ENCODE measurements around the gene FYN. TPM values are rescaled to one million over a fixed set of nuclear protein-coding genes. Genes with fewer than 3 reads are reported as not detected.
A peak's percentile ranks its signal among the peaks of the same experiment; 100 is the strongest.

Gene FYN
- total and polyA plus RNA-seq, 2 of the 4 experiments (the other 2 are of a cell fraction) = 30.8 to 36.4 TPM

- H4K20me1 ChIP-seq (ENCODE audit: insufficient read depth, low read length) = peaks cover 7% of the 10 kb centered on the region; the same call in 1 of the 2 replicates
- intact Hi-C loops (cut with micrococcal nuclease) (no loop called here), dilution Hi-C loops (cut with HindIII; ENCODE audit: low sequenced_read_pairs, unreplicated experiment) (no loop called here), in situ Hi-C loops (cut with MboI; ENCODE audit: low sequenced_read_pairs) (no loop called here)
- peak overlapping the region; percentile 87; the same call in 1 of the 3 replicates for H2BK15ac ChIP-seq (ENCODE audit: low read depth, low read length)
- H3K56ac ChIP-seq (ENCODE audit: extremely low read depth, insufficient read depth, low read length) = no peak overlapping the region
- ChIA-PET POLR2A (ENCODE audit: unreplicated experiment) (no interaction called here), CTCF (no interaction called here)
- H2AK5ac ChIP-seq (ENCODE audit: low read depth, low read length) = peak overlapping the region; percentile 84; the same call in 1 of the 2 replicates
- peaks cover 10% of the 10 kb centered on the region for H3K9me1 ChIP-seq (ENCODE audit: insufficient read depth, low read length)
- no peak overlapping the region for H4K5ac ChIP-seq (ENCODE audit: low read depth, low read length)
- 0 out of 2 replicates have a peak overlapping the region, but pooled peaks have one; percentile 32 for H3K18ac ChIP-seq (ENCODE audit: low read depth, low read length)
- peak; percentile 76 for DNase-seq
- ATAC-seq (ENCODE audit: low read depth) = peak; percentile 22; the same call in 1 of the 2 replicates
- H3K36me3 ChIP-seq (ENCODE audit: control insufficient read depth, insufficient read depth, low read length) = peaks cover 8% of the 10 kb centered on the region; the same call in 1 of the 2 replicates
- no peak overlapping the region for H2BK20ac ChIP-seq (ENCODE audit: low read depth, low read length)
- no peak overlapping the region for H3K9ac ChIP-seq (ENCODE audit: low read depth, low read length)
- H2BK5ac ChIP-seq (ENCODE audit: low read depth, low read length, poor library complexity, severe bottlenecking) = peak overlapping the region; percentile 31
- no TSS peak for BruUV-seq (replicated peaks)
- H2AFZ ChIP-seq (replicated peaks; ENCODE audit: low read length, poor library complexity) = peak overlapping the region; percentile 50
- no peak overlapping the region for H3K4me3 ChIP-seq (ENCODE audit: insufficient read depth, low read depth, low read length)
- no peak overlapping the region for H3K23ac ChIP-seq (ENCODE audit: low read depth, low read length)
- no peaks in the 10 kb centered on the region for H3K9me3 ChIP-seq (ENCODE audit: control insufficient read depth, insufficient read depth, low read length)
- peak overlapping the region; percentile 63; the same call in 1 of the 2 replicates for H2BK120ac ChIP-seq (ENCODE audit: low read depth, low read length)
- H3K4me2 ChIP-seq (ENCODE audit: low read depth, low read length) = 0 out of 2 replicates have a peak overlapping the region, but pooled peaks have one; percentile 24
- H3K27ac ChIP-seq (ENCODE audit: insufficient read depth, low read length) = peak overlapping the region; percentile 63
- H3K4me1 ChIP-seq (ENCODE audit: control insufficient read depth, insufficient read depth, low read length) = peaks cover 17% of the 10 kb centered on the region
- TF ChIP-seq CTCF (conservative IDR thresholded peaks at IDR 0.05; ENCODE audit: low read depth, low read length) (no peak), MXI1 (IDR thresholded peaks at IDR 0.05; ENCODE audit: borderline replicate concordance, low read depth, low read length) (no peak), MAZ (IDR thresholded peaks at IDR 0.05; ENCODE audit: borderline replicate concordance, low read depth, low read length) (no peak), FOS (IDR thresholded peaks at IDR 0.05; ENCODE audit: low read depth, low read length) (no peak), BHLHE40 (IDR thresholded peaks at IDR 0.05; ENCODE audit: low read depth, low read length) (no peak), MAFK (IDR thresholded peaks at IDR 0.05; ENCODE audit: low read depth, low read length) (no peak), RAD21 (IDR thresholded peaks at IDR 0.05; ENCODE audit: low read length) (no peak), SMC3 (IDR thresholded peaks at IDR 0.05; ENCODE audit: low read depth, low read length) (no peak), CEBPB (IDR thresholded peaks at IDR 0.05; ENCODE audit: low read depth, low read length) (no peak), RCOR1 (IDR thresholded peaks at IDR 0.05; ENCODE audit: insufficient replicate concordance, low read length) (no peak), RFX5 (IDR thresholded peaks at IDR 0.05; ENCODE audit: low read depth, low read length) (no peak), USF2 (IDR thresholded peaks at IDR 0.05; ENCODE audit: low read depth, low read length) (no peak), CHD1 (IDR thresholded peaks at IDR 0.05; ENCODE audit: low read depth, low read length) (no peak), POLR2A (IDR thresholded peaks at IDR 0.05; ENCODE audit: low read depth, low read length) (no peak), NFE2L2 (IDR thresholded peaks at IDR 0.05; ENCODE audit: low read depth, low read length) (no peak)
- TF ChIP-seq, protein P1, sequence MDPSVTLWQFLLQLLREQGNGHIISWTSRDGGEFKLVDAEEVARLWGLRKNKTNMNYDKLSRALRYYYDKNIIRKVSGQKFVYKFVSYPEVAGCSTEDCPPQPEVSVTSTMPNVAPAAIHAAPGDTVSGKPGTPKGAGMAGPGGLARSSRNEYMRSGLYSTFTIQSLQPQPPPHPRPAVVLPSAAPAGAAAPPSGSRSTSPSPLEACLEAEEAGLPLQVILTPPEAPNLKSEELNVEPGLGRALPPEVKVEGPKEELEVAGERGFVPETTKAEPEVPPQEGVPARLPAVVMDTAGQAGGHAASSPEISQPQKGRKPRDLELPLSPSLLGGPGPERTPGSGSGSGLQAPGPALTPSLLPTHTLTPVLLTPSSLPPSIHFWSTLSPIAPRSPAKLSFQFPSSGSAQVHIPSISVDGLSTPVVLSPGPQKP (IDR thresholded peaks at IDR 0.05; ENCODE audit: borderline replicate concordance, low read depth, low read length) = no peak
- peak overlapping the region; percentile 48 for H4K91ac ChIP-seq (ENCODE audit: insufficient read depth, low read depth, low read length)
- no peak overlapping the region for H2AK9ac ChIP-seq (replicated peaks; ENCODE audit: low read depth, low read length, poor library complexity)
- H3K14ac ChIP-seq (replicated peaks; ENCODE audit: low read depth, low read length) = peak overlapping the region; percentile 50; the same call in 1 of the 2 replicates
- H3K79me1 ChIP-seq (ENCODE audit: low read depth in 1 of 2, low read length in 2 of 2) = peaks cover 30 to 42% of the 10 kb centered on the region in 2 experiments
- 0% methylated on average over 1 of the region's 6 CpGs; no CpG with 5 or more reads in 1 of the 2 experiments for WGBS, 2 experiments (ENCODE audit: extremely low coverage in 2 of 2, insufficient read length in 1 of 2)
- H3K27me3 ChIP-seq (ENCODE audit: control insufficient read depth, insufficient read depth, low read length) = no peaks in the 10 kb centered on the region
- H4K8ac ChIP-seq (ENCODE audit: low read depth in 2 of 2, low read length in 2 of 2) = peak overlapping the region; percentile 29 to 57; a peak in 2 of 4 replicates
- H3K4ac ChIP-seq (ENCODE audit: low read depth, low read length) = peak overlapping the region; percentile 78; the same call in 1 of the 2 replicates
These were observed 31.4 kb downstream of the FYN start for GRCh38 chr6:111841822-111842221.

Data from IMR-90 (cell line).